ENCODE results near the gene TMEM165.

DNA sequence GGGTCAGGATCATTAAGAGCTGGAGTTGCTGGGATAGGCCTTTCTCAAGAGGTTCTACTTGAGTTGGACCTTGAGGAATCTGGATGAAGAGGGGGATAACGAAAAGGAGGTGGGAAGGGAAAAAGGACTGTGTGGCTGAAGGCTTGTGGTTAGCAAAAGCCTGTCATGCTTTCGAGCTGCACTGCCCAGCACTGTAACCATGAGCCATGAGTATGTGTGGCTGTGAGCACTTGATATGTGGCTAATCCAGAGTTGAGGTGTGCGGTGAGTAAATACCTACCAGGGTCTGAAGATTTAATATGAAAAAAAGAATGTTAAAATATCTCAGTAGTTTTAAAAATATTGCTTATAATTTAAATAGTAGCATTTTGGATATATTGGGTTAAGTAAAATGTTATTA lies 11.4 kb downstream of the TMEM165 start:
- TF ChIP-seq, protein P1, sequence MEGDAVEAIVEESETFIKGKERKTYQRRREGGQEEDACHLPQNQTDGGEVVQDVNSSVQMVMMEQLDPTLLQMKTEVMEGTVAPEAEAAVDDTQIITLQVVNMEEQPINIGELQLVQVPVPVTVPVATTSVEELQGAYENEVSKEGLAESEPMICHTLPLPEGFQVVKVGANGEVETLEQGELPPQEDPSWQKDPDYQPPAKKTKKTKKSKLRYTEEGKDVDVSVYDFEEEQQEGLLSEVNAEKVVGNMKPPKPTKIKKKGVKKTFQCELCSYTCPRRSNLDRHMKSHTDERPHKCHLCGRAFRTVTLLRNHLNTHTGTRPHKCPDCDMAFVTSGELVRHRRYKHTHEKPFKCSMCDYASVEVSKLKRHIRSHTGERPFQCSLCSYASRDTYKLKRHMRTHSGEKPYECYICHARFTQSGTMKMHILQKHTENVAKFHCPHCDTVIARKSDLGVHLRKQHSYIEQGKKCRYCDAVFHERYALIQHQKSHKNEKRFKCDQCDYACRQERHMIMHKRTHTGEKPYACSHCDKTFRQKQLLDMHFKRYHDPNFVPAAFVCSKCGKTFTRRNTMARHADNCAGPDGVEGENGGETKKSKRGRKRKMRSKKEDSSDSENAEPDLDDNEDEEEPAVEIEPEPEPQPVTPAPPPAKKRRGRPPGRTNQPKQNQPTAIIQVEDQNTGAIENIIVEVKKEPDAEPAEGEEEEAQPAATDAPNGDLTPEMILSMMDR (IDR thresholded peaks at IDR 0.05) = no peak
- TF ChIP-seq POLR2A (IDR thresholded peaks at IDR 0.05) = no peak
